Muscle of leg (tissue), 11 donors: ENCODE data around the gene PPY. TPM values are rescaled to one million over a fixed set of nuclear protein-coding genes. Genes with fewer than 3 reads are reported as not detected.
A peak's percentile ranks its signal among the peaks of the same experiment; 100 is the strongest.
"Not testable (repeated sequence)": the region's sequence is repeated elsewhere in the genome, so short reads cannot be mapped to it uniquely, and the experiment has no call there.

Experiments used
- DNase-seq: peaks from one replicate; pipeline ENCODE4 v3.0.0; 2013
- H3K27ac ChIP-seq: one replicate; pipeline ENCODE4 v1.5.1; 2013; ENCODE audit warnings: mild to moderate bottlenecking, low read length, control low read depth
- H3K27me3 ChIP-seq: one replicate; pipeline ENCODE4 v1.6.1; 2013; ENCODE audit warnings: low read length; ENCODE audit not compliant: control insufficient read depth, insufficient read depth
- H3K36me3 ChIP-seq: one replicate; pipeline ENCODE4 v1.6.1; 2013; ENCODE audit warnings: low read length; ENCODE audit not compliant: control insufficient read depth, insufficient read depth
- H3K4me1 ChIP-seq: one replicate; pipeline ENCODE4 v1.6.1; 2013; ENCODE audit warnings: low read length; ENCODE audit not compliant: control insufficient read depth, insufficient read depth
- H3K4me3 ChIP-seq: one replicate; pipeline ENCODE4 v1.5.1; 2013; ENCODE audit warnings: low read length, control low read depth
- H3K9me3 ChIP-seq: replicated peaks from 2 replicates; pipeline ENCODE4 v1.6.1; 2013; ENCODE audit warnings: low read depth, low read length; ENCODE audit not compliant: control insufficient read depth
- WGBS: methylation state at CpG from one replicate; pipeline ENCODE4 v1.1.5; 2013; ENCODE audit warnings: missing lambda C conversion rate; ENCODE audit not compliant: insufficient coverage; 5-methylcytosine and 5-hydroxymethylcytosine counted together
- polyA plus RNA-seq, 8 donors: library from polyadenylated mRNA; unstranded; fragments of 120-200 nt; gene quantifications; one replicate each; pipeline versions ENCODE4 v1.2.1 to v1.2.3, GENCODE V29; 2013; ENCODE audit warnings: inconsistent platforms in 1 of 8, low replicate concordance in 1 of 8; ENCODE audit not compliant: insufficient read length in 8 of 8, insufficient read depth in 1 of 8
- total RNA-seq: library from RNA; stranded (reverse); fragments of 120-200 nt; gene quantifications from one replicate; pipeline ENCODE4 v1.2.4, GENCODE V29; 2013

Gene PPY
- total and polyA plus RNA-seq, 9 donors, result 0.18 to 0.57 (median 0.46) TPM; not detected in 3

GRCh38 chr17:43935204-43935925 is 6.9 kb downstream of the PPY start:
- Histone ChIP-seq H3K9me3 (no peaks in the 10 kb centered on the region), H3K36me3 (no peaks in the 10 kb centered on the region), H3K27ac (no peak overlapping the region), H3K4me3 (no peak overlapping the region), H3K27me3 (peaks cover 28% of the 10 kb centered on the region), H3K4me1 (peaks cover 14% of the 10 kb centered on the region)
- DNase-seq, result no peak
- WGBS, result no CpG with 5 or more reads among the region's 5 CpGs

GRCh38 chr17:43932923-43933322 is 9.4 kb downstream of the PPY start:
- 90% methylated on average over 2 of the region's 4 CpGs for WGBS
- H3K27me3 ChIP-seq, result peaks cover 21% of the 10 kb centered on the region

GRCh38 chr17:43932357-43932756 is 9.9 kb downstream of the PPY start:
- WGBS, result 74% methylated on average over 9 of the region's 10 CpGs
- Histone ChIP-seq H3K27me3 (peaks cover 21% of the 10 kb centered on the region), H3K27ac (no peak overlapping the region), H3K4me3 (no peak overlapping the region), H3K36me3 (no peaks in the 10 kb centered on the region), H3K9me3 (no peaks in the 10 kb centered on the region), H3K4me1 (peaks cover 12% of the 10 kb centered on the region)
- DNase-seq, result no peak

More at GRCh38 chr17:43932923-43933322, 9.4 kb downstream of the PPY start:
- H3K9me3 ChIP-seq, result no peaks in the 10 kb centered on the region
- H3K4me3 ChIP-seq, result no peak overlapping the region
- no peaks in the 10 kb centered on the region for H3K36me3 ChIP-seq
- no peak overlapping the region for H3K27ac ChIP-seq
- H3K4me1 ChIP-seq, result peaks cover 9% of the 10 kb centered on the region
- DNase-seq, result no peak

- H3K4me1 ChIP-seq, result peaks cover 18% of the 10 kb centered on the region
- H3K27ac ChIP-seq, result no peak overlapping the region
- H3K27me3 ChIP-seq, result peaks cover 29% of the 10 kb centered on the region
- WGBS, result 65% methylated on average over 4 of the region's 5 CpGs
- H3K4me3 ChIP-seq, result no peak overlapping the region
- no peak for DNase-seq
- H3K36me3 ChIP-seq, result no peaks in the 10 kb centered on the region
- no peaks in the 10 kb centered on the region for H3K9me3 ChIP-seq
Measured at GRCh38 chr17:43931062-43931571, 11.2 kb downstream of the PPY start.

GRCh38 chr17:43928609-43929008 is 13.7 kb downstream of the PPY start:
- DNase-seq, result no peak
- no peak overlapping the region for H3K27ac ChIP-seq
- no peaks in the 10 kb centered on the region for H3K36me3 ChIP-seq
- peaks cover 12% of the 10 kb centered on the region for H3K4me1 ChIP-seq
- H3K9me3 ChIP-seq, result no peaks in the 10 kb centered on the region
- no peak overlapping the region for H3K4me3 ChIP-seq
- H3K27me3 ChIP-seq, result peaks cover 52% of the 10 kb centered on the region
- WGBS, result no CpG with 5 or more reads among the region's 1 CpG

- not testable (repeated sequence) for DNase-seq, H3K4me3 ChIP-seq, H3K27ac ChIP-seq, H3K9me3 ChIP-seq, H3K36me3 ChIP-seq
- Histone ChIP-seq H3K4me1 (peaks cover 12% of the 10 kb centered on the region), H3K27me3 (peaks cover 55% of the 10 kb centered on the region)
- no CpG with 5 or more reads among the region's 5 CpGs for WGBS
Measured at GRCh38 chr17:43927929-43928328, 14.3 kb downstream of the PPY start.

- WGBS, result under 1% methylated on average over 27 of the region's 42 CpGs
- peak; percentile 32 for DNase-seq
- no peak overlapping the region for H3K4me3 ChIP-seq
- no peak overlapping the region for H3K27ac ChIP-seq
- H3K9me3 ChIP-seq, result no peaks in the 10 kb centered on the region
- peaks cover 55% of the 10 kb centered on the region for H3K27me3 ChIP-seq
- peaks cover 12% of the 10 kb centered on the region for H3K4me1 ChIP-seq
- H3K36me3 ChIP-seq, result no peaks in the 10 kb centered on the region
Measured at GRCh38 chr17:43927060-43927864, 15.0 kb downstream of the PPY start.

- Histone ChIP-seq H3K4me3 (no peak overlapping the region), H3K36me3 (no peaks in the 10 kb centered on the region), H3K9me3 (no peaks in the 10 kb centered on the region), H3K27ac (no peak overlapping the region), H3K27me3 (peaks cover 55% of the 10 kb centered on the region), H3K4me1 (peaks cover 12% of the 10 kb centered on the region)
- WGBS, result 40% methylated on average over 1 of the region's 2 CpGs
- DNase-seq, result no peak
Measured at GRCh38 chr17:43924558-43924957, 17.7 kb downstream of the PPY start.

- Histone ChIP-seq H3K27ac (no peak overlapping the region), H3K36me3 (no peaks in the 10 kb centered on the region)
Measured at GRCh38 chr17:43920500-43921095, 21.7 kb downstream of the PPY start.

GRCh38 chr17:43918026-43918389 is 24.3 kb downstream of the PPY start:
- WGBS, result 63% methylated on average over 11 of the region's 13 CpGs
- Histone ChIP-seq H3K4me3 (peak overlapping the region; percentile 30), H3K36me3 (no peaks in the 10 kb centered on the region), H3K4me1 (peaks cover 4% of the 10 kb centered on the region), H3K9me3 (no peaks in the 10 kb centered on the region), H3K27ac (no peak overlapping the region), H3K27me3 (peaks cover 38% of the 10 kb centered on the region)
- no peak for DNase-seq

More at GRCh38 chr17:43920500-43921095, 21.7 kb downstream of the PPY start:
- H3K4me3 ChIP-seq, result no peak overlapping the region
- peaks cover 4% of the 10 kb centered on the region for H3K4me1 ChIP-seq
- no peaks in the 10 kb centered on the region for H3K9me3 ChIP-seq
- peaks cover 54% of the 10 kb centered on the region for H3K27me3 ChIP-seq
- 60% methylated on average over 8 of the region's 10 CpGs for WGBS
- no peak for DNase-seq
